Activated naive CD4-positive, alpha-beta T cell (primary cell): ENCODE results near the gene CADPS2.
"Not testable (repeated sequence)": the region's sequence is repeated elsewhere in the genome, so short reads cannot be mapped to it uniquely, and the experiment has no call there.

Experiments
- DNase-seq, 4 experiments: peaks; one replicate each; lab custom pipeline; 2025; lab: John Stamatoyannopoulos, UW

CADPS2 gene

GRCh38 chr7:122849957-122850328 lies 36.3 kb downstream of the CADPS2 start:
- no peak for DNase-seq

- no peak for DNase-seq
These were observed 36.8 kb downstream of the CADPS2 start for GRCh38 chr7:122849322-122849956.

- DNase-seq = no peak
These were observed 38.3 kb downstream of the CADPS2 start for GRCh38 chr7:122847871-122848473.

- DNase-seq = no peak
These were observed 39.7 kb downstream of the CADPS2 start for GRCh38 chr7:122846591-122846990.

- DNase-seq = no peak
These were observed 41.0 kb downstream of the CADPS2 start for GRCh38 chr7:122845286-122845685.

GRCh38 chr7:122844191-122844988 lies 41.9 kb downstream of the CADPS2 start:
- no peak for DNase-seq

- DNase-seq = no peak
These were observed 43.3 kb downstream of the CADPS2 start for GRCh38 chr7:122842971-122843370.

- not testable (repeated sequence) for DNase-seq
These were observed 50.0 kb downstream of the CADPS2 start for GRCh38 chr7:122836286-122836685.

- DNase-seq = not testable (repeated sequence)
These were observed 51.7 kb downstream of the CADPS2 start for GRCh38 chr7:122834571-122834942.

GRCh38 chr7:122833888-122834570 lies 52.2 kb downstream of the CADPS2 start:
- no peak for DNase-seq

- DNase-seq = no peak
These were observed 54.8 kb downstream of the CADPS2 start for GRCh38 chr7:122831436-122831835.

GRCh38 chr7:122829962-122830361 lies 56.3 kb downstream of the CADPS2 start:
- DNase-seq = no peak

GRCh38 chr7:122827763-122828162 lies 58.5 kb downstream of the CADPS2 start:
- no peak for DNase-seq

GRCh38 chr7:122813845-122814244 lies 72.4 kb downstream of the CADPS2 start:
- DNase-seq = no peak

GRCh38 chr7:122803851-122804250 lies 82.4 kb downstream of the CADPS2 start:
- no peak for DNase-seq

GRCh38 chr7:122803323-122803722 lies 82.9 kb downstream of the CADPS2 start:
- no peak for DNase-seq

GRCh38 chr7:122802301-122802751 lies 83.9 kb downstream of the CADPS2 start:
- DNase-seq = no peak

- DNase-seq = no peak
These were observed 94.2 kb downstream of the CADPS2 start for GRCh38 chr7:122791959-122792545.

- DNase-seq = no peak
These were observed 95.7 kb downstream of the CADPS2 start for GRCh38 chr7:122790591-122790990.

GRCh38 chr7:122790132-122790531 lies 96.1 kb downstream of the CADPS2 start:
- DNase-seq = no peak

- no peak for DNase-seq
These were observed 97.1 kb downstream of the CADPS2 start for GRCh38 chr7:122789156-122789555.

GRCh38 chr7:122770686-122771335 lies 115.4 kb downstream of the CADPS2 start:
- no peak for DNase-seq
